PC-9 (cell line): ENCODE results near the gene RNF31. TPM values are rescaled to one million over a fixed set of nuclear protein-coding genes. Genes with fewer than 3 reads are reported as not detected.
A peak's percentile ranks its signal among the peaks of the same experiment; 100 is the strongest.

Experiments used
- BruUV-seq: library from RNA; stranded (reverse); fragments of 400-500 nt; replicated peaks from 2 replicates; lab custom pipeline; 2021; lab: Mats Ljungman, UMichigan
- CTCF ChIA-PET: fragments of 300-600 bp; sonication (Branson Sonifier 250); formaldehyde crosslinking; loops from one replicate; lab custom pipeline; 2022; ENCODE audit warnings: antibody characterized with exemption; lab: Charles Lee
- POLR2A ChIA-PET: fragments of 300-600 bp; sonication (Branson Sonifier 250); formaldehyde crosslinking; loops from one replicate; lab custom pipeline; 2022; ENCODE audit warnings: antibody characterized with exemption; ENCODE audit not compliant: unreplicated experiment; lab: Charles Lee
- DNase-seq, 2 experiments: peaks; one replicate each; pipeline versions ENCODE4 v3.0.0 to v3.0.0-alpha.2; 2015 to 2022; ENCODE audit warnings: mixed read lengths in 1 of 2
- H2AFZ ChIP-seq: fragments of 200-600 bp; sonication (generic); 2 replicates; pipeline ENCODE4 v1.8.1; 2017; ENCODE audit warnings: antibody characterized with exemption
- H3F3A ChIP-seq: fragments of 200-600 bp; sonication (generic); 2 replicates; pipeline ENCODE4 v1.8.1; 2017; ENCODE audit warnings: antibody characterized with exemption, mild to moderate bottlenecking, low read depth; ENCODE audit not compliant: insufficient read depth
- H3K27ac ChIP-seq: fragments of 200-600 bp; sonication (generic); 2 replicates; pipeline ENCODE4 v1.6.1; 2016; ENCODE audit warnings: mixed run types
- H3K27me3 ChIP-seq: fragments of 200-600 bp; sonication (generic); 2 replicates; pipeline ENCODE4 v1.6.1; 2016; ENCODE audit warnings: low read depth, mixed run types; ENCODE audit not compliant: insufficient read depth
- H3K36me3 ChIP-seq: fragments of 200-600 bp; sonication (generic); 2 replicates; pipeline ENCODE4 v1.6.1; 2016; ENCODE audit warnings: low read depth, mixed run types
- H3K4me1 ChIP-seq: fragments of 200-600 bp; sonication (generic); replicated peaks from 2 replicates; pipeline ENCODE4 v1.6.1; 2016; ENCODE audit warnings: mixed run types; ENCODE audit not compliant: insufficient read depth
- H3K4me2 ChIP-seq: fragments of 200-600 bp; sonication (generic); 2 replicates; pipeline ENCODE4 v1.6.1; 2017; ENCODE audit warnings: mixed run types
- H3K4me3 ChIP-seq: fragments of 200-600 bp; sonication (generic); 2 replicates; pipeline ENCODE4 v1.6.1; 2016; ENCODE audit warnings: mixed run types
- H3K79me2 ChIP-seq: fragments of 200-600 bp; sonication (generic); 2 replicates; pipeline ENCODE4 v1.6.1; 2017; ENCODE audit warnings: low read depth, mixed run types
- H3K9me2 ChIP-seq: fragments of 200-600 bp; sonication (generic); 2 replicates; pipeline ENCODE4 v1.8.1; 2017; ENCODE audit warnings: mild to moderate bottlenecking; ENCODE audit not compliant: insufficient read depth
- H3K9me3 ChIP-seq: fragments of 200-600 bp; sonication (generic); 2 replicates; pipeline ENCODE4 v1.8.1; 2016; ENCODE audit warnings: low read depth; ENCODE audit not compliant: insufficient read depth
- H4K20me1 ChIP-seq: fragments of 200-600 bp; sonication (generic); 2 replicates; pipeline ENCODE4 v1.8.1; 2017; ENCODE audit not compliant: insufficient read depth
- EZH2 ChIP-seq: fragments of 200-600 bp; sonication (generic); IDR thresholded peaks from 2 replicates; pipeline ENCODE4 v1.8.0; 2017; ENCODE audit warnings: antibody characterized with exemption, low read depth
- intact Hi-C: fragments of 100-400 bp; cut with micrococcal nuclease; formaldehyde crosslinking; loops from one replicate; pipeline ENCODE4 v1.10.0; 2022; ENCODE audit not compliant: unreplicated experiment
- total RNA-seq: library from RNA; stranded (reverse); gene quantifications from 2 replicates; pipeline ENCODE4 v1.2.3, GENCODE V29; 2021
- TF ChIP-seq, protein P1 (sequence below): fragments of 200-600 bp; sonication (generic); conservative IDR thresholded peaks from 2 replicates; pipeline ENCODE4 v1.6.1; 2017; ENCODE audit warnings: mixed run types, antibody characterized with exemption, mild to moderate bottlenecking, moderate library complexity

RNF31 gene
- total RNA-seq, 1 experiment from 2014 or later: 44.6 TPM

- no peaks in the 10 kb centered on the region for H3K36me3 ChIP-seq
- H3K4me3 ChIP-seq: peak overlapping the region; percentile 88
- no peaks in the 10 kb centered on the region for H3K27me3 ChIP-seq
- H3F3A ChIP-seq: peaks cover 3% of the 10 kb centered on the region; the same call in 1 of the 2 replicates
- intact Hi-C loops: no loop called here
- H3K4me1 ChIP-seq: peaks cover 15% of the 10 kb centered on the region
- DNase-seq: no peak
- no peaks in the 10 kb centered on the region for H3K9me2 ChIP-seq
- ChIA-PET POLR2A (interaction anchor here (1.4 kb wide), 1 partner anchor 53 kb away, joined by 8 read pairs; the partner anchor contains the start of gene TINF2), CTCF (no interaction called here)
- TF ChIP-seq, protein P1, sequence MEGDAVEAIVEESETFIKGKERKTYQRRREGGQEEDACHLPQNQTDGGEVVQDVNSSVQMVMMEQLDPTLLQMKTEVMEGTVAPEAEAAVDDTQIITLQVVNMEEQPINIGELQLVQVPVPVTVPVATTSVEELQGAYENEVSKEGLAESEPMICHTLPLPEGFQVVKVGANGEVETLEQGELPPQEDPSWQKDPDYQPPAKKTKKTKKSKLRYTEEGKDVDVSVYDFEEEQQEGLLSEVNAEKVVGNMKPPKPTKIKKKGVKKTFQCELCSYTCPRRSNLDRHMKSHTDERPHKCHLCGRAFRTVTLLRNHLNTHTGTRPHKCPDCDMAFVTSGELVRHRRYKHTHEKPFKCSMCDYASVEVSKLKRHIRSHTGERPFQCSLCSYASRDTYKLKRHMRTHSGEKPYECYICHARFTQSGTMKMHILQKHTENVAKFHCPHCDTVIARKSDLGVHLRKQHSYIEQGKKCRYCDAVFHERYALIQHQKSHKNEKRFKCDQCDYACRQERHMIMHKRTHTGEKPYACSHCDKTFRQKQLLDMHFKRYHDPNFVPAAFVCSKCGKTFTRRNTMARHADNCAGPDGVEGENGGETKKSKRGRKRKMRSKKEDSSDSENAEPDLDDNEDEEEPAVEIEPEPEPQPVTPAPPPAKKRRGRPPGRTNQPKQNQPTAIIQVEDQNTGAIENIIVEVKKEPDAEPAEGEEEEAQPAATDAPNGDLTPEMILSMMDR: no peak
- no peak for TF ChIP-seq EZH2
- peak overlapping the region; percentile 93 for H3K4me2 ChIP-seq
- H3K27ac ChIP-seq: no peak overlapping the region
- H3K79me2 ChIP-seq: peaks cover 22% of the 10 kb centered on the region
- H3K9me3 ChIP-seq: no peaks in the 10 kb centered on the region
- H4K20me1 ChIP-seq: no peaks in the 10 kb centered on the region
- no peak overlapping the region for H2AFZ ChIP-seq
- BruUV-seq: no TSS peak
These were observed 42.2 kb downstream of the RNF31 start for GRCh38 chr14:24189460-24189859.

- no TSS peak for BruUV-seq
- CTCF ChIA-PET: interaction anchor here (0.7 kb wide), 1 partner anchor 938 kb away, joined by 5 read pairs; no protein-coding TSS in a partner anchor
These were observed 43.1 kb downstream of the RNF31 start for GRCh38 chr14:24190416-24190815.

GRCh38 chr14:24192933-24193332, 45.6 kb downstream of the RNF31 start:
- Histone ChIP-seq H3K9me2 (no peaks in the 10 kb centered on the region), H3K4me3 (no peak overlapping the region), H2AFZ (no peak overlapping the region), H3K4me1 (peaks cover 14% of the 10 kb centered on the region), H4K20me1 (no peaks in the 10 kb centered on the region), H3K4me2 (no peak overlapping the region), H3K79me2 (peaks cover 36% of the 10 kb centered on the region), H3K27ac (no peak overlapping the region), H3K36me3 (no peaks in the 10 kb centered on the region), H3K27me3 (no peaks in the 10 kb centered on the region), H3F3A (peaks cover 11% of the 10 kb centered on the region; the same call in 1 of the 2 replicates), H3K9me3 (no peaks in the 10 kb centered on the region)
- CTCF ChIA-PET: no interaction called here
- no TSS peak for BruUV-seq
- intact Hi-C loops: no loop called here
- TF ChIP-seq EZH2: no peak
- TF ChIP-seq, protein P1: no peak
- DNase-seq: no peak
- POLR2A ChIA-PET: no interaction called here

More at GRCh38 chr14:24190416-24190815, 43.1 kb downstream of the RNF31 start:
- TF ChIP-seq EZH2: no peak
- TF ChIP-seq, protein P1: no peak
- H4K20me1 ChIP-seq: no peaks in the 10 kb centered on the region
- H3K36me3 ChIP-seq: no peaks in the 10 kb centered on the region
- intact Hi-C loops: no loop called here
- H3K4me1 ChIP-seq: peaks cover 18% of the 10 kb centered on the region
- DNase-seq: no peak
- H3K4me2 ChIP-seq: no peak overlapping the region
- no peak overlapping the region for H3K27ac ChIP-seq
- no peak overlapping the region for H2AFZ ChIP-seq
- no peaks in the 10 kb centered on the region for H3K27me3 ChIP-seq
- H3K9me3 ChIP-seq: no peaks in the 10 kb centered on the region
- H3K79me2 ChIP-seq: peaks cover 28% of the 10 kb centered on the region
- H3K4me3 ChIP-seq: no peak overlapping the region
- H3F3A ChIP-seq: peaks cover 3% of the 10 kb centered on the region; the same call in 1 of the 2 replicates
- POLR2A ChIA-PET: no interaction called here
- no peaks in the 10 kb centered on the region for H3K9me2 ChIP-seq
